GM21447 (cell line): Measurements from ENCODE around the gene SLC34A3.
A peak's percentile ranks its signal among the peaks of the same experiment; 100 is the strongest.
"Not testable (repeated sequence)": the region's sequence is repeated elsewhere in the genome, so short reads cannot be mapped to it uniquely, and the experiment has no call there.

ENCODE experiments used
- ATAC-seq: cut with Tn5 transposase; IDR thresholded peaks from one replicate; pipeline ENCODE4 v1.9.1; 2021; ENCODE audit not compliant: unreplicated experiment

SLC34A3 gene

GRCh38 chr9:137255448-137256114 lies 24.9 kb downstream of the SLC34A3 start:
- ATAC-seq, result no peak

GRCh38 chr9:137256362-137256761 lies 25.7 kb downstream of the SLC34A3 start:
- ATAC-seq, result no peak

GRCh38 chr9:137256856-137257255 lies 26.2 kb downstream of the SLC34A3 start:
- ATAC-seq, result no peak

DNA sequence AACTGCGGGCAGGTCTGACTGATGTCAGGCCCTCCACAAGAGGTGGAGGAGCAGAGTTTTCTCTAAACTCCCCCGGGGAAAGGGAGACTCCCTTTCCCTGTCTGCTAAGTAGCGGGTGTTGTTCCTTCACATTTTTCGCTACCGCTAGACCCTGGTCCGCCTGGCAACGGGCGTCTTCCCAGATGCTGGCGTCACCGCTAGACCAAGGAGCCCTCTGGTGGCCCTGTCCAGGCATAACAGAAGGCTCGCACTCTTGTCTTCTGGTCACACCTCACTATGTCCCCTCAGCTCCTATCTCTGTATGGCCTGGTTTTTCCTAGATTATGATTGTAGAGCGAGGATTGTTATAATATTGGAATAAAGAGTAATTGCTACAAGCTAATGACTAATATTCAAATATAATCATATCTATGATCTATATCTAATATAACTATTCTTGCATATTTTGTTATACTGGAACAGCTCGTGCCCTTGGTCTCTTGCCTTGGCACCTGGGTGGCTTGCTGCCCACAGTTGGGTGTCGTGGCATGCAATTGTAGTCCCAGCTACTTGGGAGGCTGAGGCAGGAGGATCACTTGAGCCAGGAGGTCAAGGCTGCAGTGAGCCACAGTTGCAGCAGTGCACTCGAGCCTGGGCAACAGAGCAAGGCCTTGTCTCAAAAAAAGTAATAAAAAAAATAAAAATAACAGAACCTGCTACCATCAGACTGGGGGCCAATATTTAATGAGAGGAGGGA lies 31.6 kb downstream of the SLC34A3 start:
- not testable (repeated sequence) for ATAC-seq

DNA sequence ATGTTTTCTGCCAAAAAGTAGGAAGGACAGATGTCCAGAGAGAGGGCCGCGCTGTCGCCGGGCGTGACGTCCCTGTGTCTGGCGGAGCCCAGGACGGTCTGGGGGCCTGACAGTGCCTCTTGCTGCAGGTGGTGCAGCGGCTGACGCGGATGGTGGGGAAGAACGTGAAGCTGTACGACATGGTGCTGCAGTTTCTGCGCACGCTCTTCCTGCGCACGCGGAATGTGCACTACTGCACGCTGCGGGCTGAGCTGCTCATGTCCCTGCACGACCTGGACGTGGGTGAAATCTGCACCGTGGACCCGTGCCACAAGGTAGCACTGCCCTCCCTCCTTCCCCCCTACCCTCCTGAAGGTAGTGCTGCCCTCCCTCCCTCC lies 32.2 kb downstream of the SLC34A3 start:
- ATAC-seq, result no peak

GRCh38 chr9:137263506-137263905 lies 32.8 kb downstream of the SLC34A3 start:
- ATAC-seq, result no peak

GRCh38 chr9:137264067-137264466 lies 33.4 kb downstream of the SLC34A3 start:
- no peak for ATAC-seq

GRCh38 chr9:137265496-137266161 lies 34.9 kb downstream of the SLC34A3 start:
- ATAC-seq, result no peak

DNA sequence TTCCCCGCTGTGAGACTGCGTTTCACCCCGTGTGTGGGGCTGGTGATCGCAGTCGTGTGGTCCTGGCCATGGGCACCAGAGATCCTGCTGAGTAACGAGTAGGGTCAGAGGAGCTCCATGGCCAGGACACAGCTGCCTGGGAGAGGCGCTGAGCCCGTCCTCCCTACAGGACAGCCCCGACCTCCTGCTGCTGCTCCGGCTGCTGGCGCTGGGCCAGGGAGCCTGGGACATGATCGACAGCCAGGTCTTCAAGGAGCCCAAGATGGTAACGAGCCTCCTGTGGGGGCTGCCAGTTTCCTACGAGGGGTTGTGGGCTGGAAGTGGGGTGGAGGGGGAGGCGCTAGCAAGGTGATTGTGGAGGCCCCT lies 35.4 kb downstream of the SLC34A3 start:
- no peak for ATAC-seq

DNA sequence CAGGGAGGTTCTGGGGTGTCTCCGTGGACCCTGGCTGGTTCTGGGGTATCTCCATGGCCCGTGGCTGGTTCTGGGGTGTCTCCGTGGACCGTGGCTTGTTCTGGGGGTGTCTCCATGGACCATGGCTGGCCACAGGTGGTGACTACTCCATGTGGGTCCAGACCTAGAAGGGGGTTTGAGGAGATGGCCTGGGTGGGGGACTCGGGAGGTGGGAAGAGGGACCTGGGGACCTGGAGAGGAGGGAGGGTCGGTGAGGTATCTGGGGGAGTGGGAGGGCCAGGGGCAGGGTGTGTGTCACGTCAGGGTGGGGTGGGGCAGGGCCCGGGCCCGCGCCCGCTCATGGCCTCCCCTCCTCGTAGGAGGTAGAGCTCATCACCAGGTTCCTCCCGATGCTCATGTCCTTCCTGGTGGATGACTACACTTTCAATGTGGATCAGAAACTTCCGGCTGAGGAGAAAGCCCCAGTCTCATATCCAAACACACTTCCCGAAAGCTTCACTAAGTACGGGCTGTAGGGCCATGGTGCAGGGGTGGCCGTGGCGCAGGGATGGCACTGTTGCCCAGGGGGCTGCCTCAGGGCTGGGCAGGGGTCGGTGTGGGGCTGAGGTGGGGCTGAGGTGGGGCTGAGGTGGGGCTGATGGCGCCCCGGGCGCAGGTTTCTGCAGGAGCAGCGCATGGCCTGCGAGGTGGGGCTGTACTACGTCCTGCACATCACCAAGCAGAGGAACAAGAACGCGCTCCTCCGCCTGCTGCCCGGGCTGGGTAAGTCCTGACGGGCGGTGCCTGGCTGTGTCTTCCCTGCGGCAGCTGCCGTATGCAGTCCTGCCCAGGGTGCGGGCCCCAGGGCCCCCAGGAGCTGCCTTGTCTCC lies 36.1 kb downstream of the SLC34A3 start:
- ATAC-seq, result no peak

DNA sequence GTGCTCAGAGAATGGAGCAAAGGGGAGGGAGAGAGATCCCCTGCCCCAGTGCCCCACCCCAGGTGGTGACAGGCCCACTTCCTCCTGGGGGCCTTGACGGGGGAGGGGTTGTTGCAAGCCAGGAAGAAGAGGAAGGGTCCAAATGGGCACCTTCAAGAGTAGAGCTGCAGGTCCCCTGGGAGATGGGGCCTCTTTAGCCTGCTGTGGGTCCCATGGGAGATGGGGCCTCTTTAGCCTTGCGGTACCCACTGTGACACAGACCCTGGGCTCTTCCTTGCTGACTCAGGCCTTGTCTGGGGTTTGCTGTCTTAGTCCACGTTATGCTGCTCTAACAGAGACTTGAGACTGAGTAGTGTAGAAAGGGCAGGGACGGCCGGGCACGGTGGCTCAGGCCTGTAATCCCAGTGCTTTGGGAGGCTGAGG lies 37.2 kb downstream of the SLC34A3 start:
- ATAC-seq, result peak; percentile 43

GRCh38 chr9:137268538-137269201 lies 38.0 kb downstream of the SLC34A3 start:
- ATAC-seq, result no peak

DNA sequence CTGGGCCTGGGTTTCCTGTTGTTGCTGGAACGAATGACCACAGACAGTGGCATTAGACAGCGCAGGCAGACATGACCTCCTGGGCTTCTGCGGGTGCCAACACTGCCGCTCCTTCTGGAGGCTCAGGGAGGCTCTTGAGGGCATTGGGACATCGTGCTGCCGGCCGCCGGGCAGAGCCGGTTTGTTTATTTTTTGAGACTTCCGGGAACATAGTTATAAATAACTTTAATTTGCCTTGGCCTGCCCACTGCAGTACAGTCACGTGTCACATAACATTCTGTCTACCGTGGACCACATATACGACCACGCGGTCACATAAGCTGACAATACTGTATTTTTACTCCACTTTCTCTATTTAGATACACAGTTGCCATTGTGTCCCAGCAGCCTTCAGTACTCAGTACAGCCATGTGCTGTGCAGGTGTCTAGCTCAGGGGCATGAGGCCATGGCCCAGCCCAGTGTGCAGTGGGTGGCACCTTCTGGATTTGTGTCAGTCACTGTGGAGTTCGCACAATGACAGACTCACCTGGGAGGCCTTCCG lies 38.6 kb downstream of the SLC34A3 start:
- no peak for ATAC-seq

- ATAC-seq, result no peak
Measured at GRCh38 chr9:137270929-137271695, 40.4 kb downstream of the SLC34A3 start.

DNA sequence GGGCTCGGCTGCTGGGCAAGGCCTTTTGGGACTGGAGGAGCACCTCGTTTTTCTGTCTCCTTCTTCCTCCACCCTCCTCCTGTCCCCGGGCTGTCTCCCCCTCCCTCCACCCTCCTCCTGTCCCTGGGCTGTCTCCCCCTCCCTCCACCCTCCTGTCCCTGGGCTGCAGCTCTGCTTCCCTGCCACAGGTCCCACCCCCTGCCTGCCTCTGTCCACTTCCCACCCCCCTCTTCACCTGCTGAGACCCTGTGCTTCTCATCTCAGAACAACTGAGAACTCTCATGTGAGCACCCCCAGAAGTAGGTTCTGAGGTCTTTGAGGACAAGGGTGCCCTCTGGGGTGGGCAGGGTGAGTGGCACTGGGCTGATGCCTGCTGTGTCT lies 41.0 kb downstream of the SLC34A3 start:
- ATAC-seq, result no peak

GRCh38 chr9:137272241-137273094 lies 41.8 kb downstream of the SLC34A3 start:
- no peak for ATAC-seq

- no peak for ATAC-seq
Measured at GRCh38 chr9:137273095-137273490, 42.4 kb downstream of the SLC34A3 start.

- no peak for ATAC-seq
Measured at GRCh38 chr9:137273611-137274320, 43.1 kb downstream of the SLC34A3 start.
